Mesenchymal stem cell (in vitro differentiated cells and primary cell): ENCODE measurements around the gene DLX2.
A peak's percentile ranks its signal among the peaks of the same experiment; 100 is the strongest.

Experiments
- DNase-seq: peaks from one replicate; pipeline ENCODE4 v3.0.0-alpha.2; 2013
- H2AFZ ChIP-seq: one replicate; pipeline ENCODE4 v1.6.1; 2013; ENCODE audit warnings: low read depth, mild to moderate bottlenecking, control low read depth, inconsistent platforms, low read length, moderate library complexity
- H2AK5ac ChIP-seq: 2 replicates; pipeline ENCODE4 v1.6.1; 2013; ENCODE audit warnings: low read length, moderate library complexity, mild to moderate bottlenecking, inconsistent platforms; ENCODE audit not compliant: severe bottlenecking
- H2BK120ac ChIP-seq: one replicate; pipeline ENCODE4 v1.6.1; 2013; ENCODE audit warnings: low read depth, mild to moderate bottlenecking, inconsistent platforms, low read length, moderate library complexity
- H2BK12ac ChIP-seq, 2 experiments: one replicate each; pipeline ENCODE4 v1.6.1; 2013; ENCODE audit warnings: inconsistent platforms in 2 of 2, low read length in 2 of 2, mild to moderate bottlenecking in 2 of 2, moderate library complexity in 2 of 2, control low read depth in 1 of 2
- H2BK15ac ChIP-seq: one replicate; pipeline ENCODE4 v1.6.1; 2013; ENCODE audit warnings: mild to moderate bottlenecking, low read depth, inconsistent platforms; ENCODE audit not compliant: poor library complexity, severe bottlenecking
- H2BK5ac ChIP-seq: 2 replicates; pipeline ENCODE4 v1.6.1; 2013; ENCODE audit warnings: low read depth, mild to moderate bottlenecking, low read length, control low read depth, inconsistent platforms; ENCODE audit not compliant: poor library complexity, severe bottlenecking
- H3K14ac ChIP-seq, 2 experiments: one replicate each; pipeline ENCODE4 v1.6.1; 2013; ENCODE audit warnings: inconsistent platforms in 2 of 2, low read length in 2 of 2, control low read depth in 1 of 2, mild to moderate bottlenecking in 1 of 2, moderate library complexity in 1 of 2
- H3K18ac ChIP-seq, 2 experiments: one replicate each; pipeline ENCODE4 v1.6.1; 2013; ENCODE audit warnings: inconsistent platforms in 2 of 2, low read length in 2 of 2, control low read depth in 1 of 2, low read depth in 1 of 2, mild to moderate bottlenecking in 1 of 2
- H3K23ac ChIP-seq, 2 experiments: one replicate each; pipeline ENCODE4 v1.6.1; 2013; ENCODE audit warnings: inconsistent platforms in 2 of 2, low read length in 2 of 2, mild to moderate bottlenecking in 2 of 2, moderate library complexity in 2 of 2, control low read depth in 1 of 2
- H3K27ac ChIP-seq: 2 replicates; pipeline ENCODE4 v1.5.1; 2013; ENCODE audit warnings: mild to moderate bottlenecking, moderate library complexity, low read length, control low read depth, inconsistent platforms; ENCODE audit not compliant: poor library complexity, severe bottlenecking
- H3K27me3 ChIP-seq, 2 experiments: 2 replicates each; pipeline versions ENCODE4 v1.6.1 to v1.7.0; 2013; ENCODE audit warnings: low read length in 2 of 2, mild to moderate bottlenecking in 2 of 2, moderate library complexity in 2 of 2, control low read depth in 1 of 2, inconsistent platforms in 1 of 2; ENCODE audit not compliant: control insufficient read depth in 1 of 2, insufficient read depth in 1 of 2
- H3K36me3 ChIP-seq, 2 experiments: 2 replicates each; pipeline versions ENCODE4 v1.6.1 to v1.7.0; 2013; ENCODE audit warnings: low read length in 2 of 2, control low read depth in 1 of 2, inconsistent platforms in 1 of 2, low read depth in 1 of 2, mild to moderate bottlenecking in 1 of 2; ENCODE audit not compliant: insufficient read depth in 2 of 2, control insufficient read depth in 1 of 2
- H3K4ac ChIP-seq, 2 experiments: one replicate each; pipeline ENCODE4 v1.6.1; 2013; ENCODE audit warnings: inconsistent platforms in 2 of 2, low read length in 2 of 2, mild to moderate bottlenecking in 2 of 2, moderate library complexity in 2 of 2, control low read depth in 1 of 2, low read depth in 1 of 2
- H3K4me1 ChIP-seq: 2 replicates; pipeline ENCODE4 v1.6.1; 2013; ENCODE audit warnings: low read depth, low read length, control low read depth; ENCODE audit not compliant: control insufficient read depth, insufficient read depth
- H3K4me2 ChIP-seq: 2 replicates; pipeline ENCODE4 v1.6.1; 2013; ENCODE audit warnings: low read length, mild to moderate bottlenecking, inconsistent platforms; ENCODE audit not compliant: poor library complexity, severe bottlenecking
- H3K4me3 ChIP-seq, 2 experiments: 2 replicates each; pipeline versions ENCODE4 v1.5.1 to v1.7.0; 2013; ENCODE audit warnings: low read length in 2 of 2, mild to moderate bottlenecking in 2 of 2, control low read depth in 1 of 2, low read depth in 1 of 2; ENCODE audit not compliant: insufficient read depth in 1 of 2
- H3K79me1 ChIP-seq: replicated peaks from 2 replicates; pipeline ENCODE4 v1.6.1; 2013; ENCODE audit warnings: mild to moderate bottlenecking, control low read depth, low read length, inconsistent platforms; ENCODE audit not compliant: poor library complexity, severe bottlenecking
- H3K9ac ChIP-seq: 2 replicates; pipeline ENCODE4 v1.7.0; 2013; ENCODE audit warnings: mild to moderate bottlenecking, low read length, moderate library complexity
- H3K9me3 ChIP-seq: 2 replicates; pipeline ENCODE4 v1.7.0; 2013; ENCODE audit warnings: mild to moderate bottlenecking, low read length; ENCODE audit not compliant: control insufficient read depth
- H4K8ac ChIP-seq: one replicate; pipeline ENCODE4 v1.6.1; 2013; ENCODE audit warnings: inconsistent platforms, mild to moderate bottlenecking, low read length, moderate library complexity
- H4K91ac ChIP-seq: one replicate; pipeline ENCODE4 v1.6.1; 2013; ENCODE audit warnings: mild to moderate bottlenecking, low read length, inconsistent platforms
- WGBS: methylation state at CpG from one replicate; pipeline ENCODE4 v1.1.7; 2013; ENCODE audit warnings: mixed read lengths; 5-methylcytosine and 5-hydroxymethylcytosine counted together

Gene DLX2

GRCh38 chr2:172098287-172098649, 4.4 kb downstream of the DLX2 start:
- H3K18ac ChIP-seq, result no peak overlapping the region
- peaks cover 63 to 85% of the 10 kb centered on the region in 2 experiments for H3K27me3 ChIP-seq
- H3K4me3 ChIP-seq, result peak overlapping the region in 1 of 2 experiments; percentile 71
- no peak overlapping the region for H3K14ac ChIP-seq
- H3K4ac ChIP-seq, result no peak overlapping the region
- H3K23ac ChIP-seq, result no peak overlapping the region
- no peak overlapping the region for H3K9ac ChIP-seq
- no peak overlapping the region for H2AK5ac ChIP-seq
- H4K91ac ChIP-seq, result no peak overlapping the region
- H3K79me1 ChIP-seq, result no peaks in the 10 kb centered on the region
- H4K8ac ChIP-seq, result no peak overlapping the region
- peaks cover 78% of the 10 kb centered on the region for H3K4me1 ChIP-seq
- no peak overlapping the region for H2BK120ac ChIP-seq
- WGBS, result 86% methylated on average over 1 of the region's 1 CpG
- no peak overlapping the region for H2BK5ac ChIP-seq
- H3K4me2 ChIP-seq, result peak overlapping the region; percentile 96
- DNase-seq, result no peak
- no peak overlapping the region for H2AFZ ChIP-seq
- H2BK15ac ChIP-seq, result no peak overlapping the region
- H2BK12ac ChIP-seq, result peak overlapping the region in 1 of 2 experiments; percentile 70
- H3K36me3 ChIP-seq, result no peaks in the 10 kb centered on the region
- no peaks in the 10 kb centered on the region for H3K9me3 ChIP-seq
- no peak overlapping the region for H3K27ac ChIP-seq

GRCh38 chr2:172097557-172098131, 5.1 kb downstream of the DLX2 start:
- Histone ChIP-seq H2AK5ac (no peak overlapping the region), H3K9me3 (no peaks in the 10 kb centered on the region), H3K4me1 (peaks cover 75% of the 10 kb centered on the region), H3K18ac (no peak overlapping the region), H3K14ac (no peak overlapping the region), H3K79me1 (no peaks in the 10 kb centered on the region), H4K91ac (no peak overlapping the region), H2BK120ac (no peak overlapping the region), H2BK12ac (no peak overlapping the region), H4K8ac (no peak overlapping the region), H3K9ac (no peak overlapping the region), H3K4me2 (no peak overlapping the region), H2BK15ac (no peak overlapping the region), H3K27ac (no peak overlapping the region), H3K36me3 (no peaks in the 10 kb centered on the region), H2BK5ac (no peak overlapping the region), H3K27me3 (peaks cover 69 to 91% of the 10 kb centered on the region in 2 experiments), H3K23ac (no peak overlapping the region), H2AFZ (no peak overlapping the region), H3K4ac (no peak overlapping the region), H3K4me3 (peak overlapping the region in 1 of 2 experiments; percentile 72)
- WGBS, result 40% methylated on average over 9 of the region's 9 CpGs
- no peak for DNase-seq

- DNase-seq, result peak; percentile 73
- Histone ChIP-seq H2AK5ac (no peak overlapping the region), H3K4ac (no peak overlapping the region), H4K8ac (no peak overlapping the region), H2BK120ac (peak overlapping the region; percentile 6), H3K36me3 (no peaks in the 10 kb centered on the region), H3K9me3 (no peaks in the 10 kb centered on the region), H3K4me1 (peaks cover 68% of the 10 kb centered on the region), H2BK12ac (peak overlapping the region in 1 of 2 experiments; percentile 15), H2AFZ (no peak overlapping the region), H2BK5ac (no peak overlapping the region), H3K27me3 (peaks cover 75 to 94% of the 10 kb centered on the region in 2 experiments), H3K23ac (peak overlapping the region in 1 of 2 experiments; percentile 36), H3K14ac (no peak overlapping the region), H2BK15ac (no peak overlapping the region), H4K91ac (no peak overlapping the region), H3K79me1 (no peaks in the 10 kb centered on the region), H3K4me3 (peak overlapping the region; percentile 34 to 72), H3K18ac (peak overlapping the region; percentile 50 to 71), H3K4me2 (peak overlapping the region; percentile 93), H3K27ac (no peak overlapping the region), H3K9ac (peak overlapping the region; percentile 58)
- under 1% methylated on average over 42 of the region's 55 CpGs for WGBS
Observed at GRCh38 chr2:172096626-172097547, 5.8 kb downstream of the DLX2 start.
